ENCODE results near the gene PSMB3.

- TF ChIP-seq CTCF (IDR thresholded peaks at IDR 0.05; ENCODE audit: insufficient read depth, low read length) = no peak
- TF ChIP-seq POLR2AphosphoS5 (IDR thresholded peaks at IDR 0.05; ENCODE audit: low read depth) = no peak
- no peak for TF ChIP-seq REST (IDR thresholded peaks at IDR 0.05; ENCODE audit: insufficient replicate concordance, low read depth)
- no peak for TF ChIP-seq SPI1 (IDR thresholded peaks at IDR 0.05; ENCODE audit: borderline replicate concordance, low read depth)
Measured at GRCh38 chr17:38746004-38746848, 6.3 kb upstream of the PSMB3 start.
